GM21423 (cell line): ENCODE results near the gene RAD23A.
"Not testable (repeated sequence)": the region's sequence is repeated elsewhere in the genome, so short reads cannot be mapped to it uniquely, and the experiment has no call there.

Experiments
- ATAC-seq: cut with Tn5 transposase; IDR thresholded peaks from one replicate; pipeline ENCODE4 v1.9.1; 2021; ENCODE audit warnings: mild to moderate bottlenecking, moderate library complexity; ENCODE audit not compliant: unreplicated experiment

Gene RAD23A

GRCh38 chr19:12937927-12938778 lies 7.5 kb upstream of the RAD23A start, which contains the start of gene CALR:
CALR (plus strand) TSS chr19:12938609; CDS start chr19:12938680, 71 bp downstream.
- peak; percentile 86 for ATAC-seq

- ATAC-seq: peak; percentile 1
Measured at GRCh38 chr19:12938779-12939601, 6.7 kb upstream of the RAD23A start.

GRCh38 chr19:12939975-12940423 lies 5.7 kb upstream of the RAD23A start:
- no peak for ATAC-seq

GRCh38 chr19:12940897-12941296 lies 4.8 kb upstream of the RAD23A start:
- no peak for ATAC-seq

GRCh38 chr19:12943437-12944044 lies 2.1 kb upstream of the RAD23A start:
- ATAC-seq: no peak

- no peak for ATAC-seq
Measured at GRCh38 chr19:12944104-12944674, 1.5 kb upstream of the RAD23A start.

GRCh38 chr19:12946092-12946721 lies 545 bp downstream of the RAD23A start:
- ATAC-seq: peak; percentile 39

- no peak for ATAC-seq
Measured at GRCh38 chr19:12946731-12947496, 1.3 kb downstream of the RAD23A start.

GRCh38 chr19:12947702-12948611 lies 2.3 kb downstream of the RAD23A start:
- no peak for ATAC-seq

GRCh38 chr19:12948612-12949362 lies 3.1 kb downstream of the RAD23A start:
- ATAC-seq: no peak

- ATAC-seq: no peak
Measured at GRCh38 chr19:12949363-12950283, 4.0 kb downstream of the RAD23A start.

- not testable (repeated sequence) for ATAC-seq
Measured at GRCh38 chr19:12952050-12952449, 6.4 kb downstream of the RAD23A start.

GRCh38 chr19:12952488-12953137 lies 7.0 kb downstream of the RAD23A start:
- ATAC-seq: no peak

GRCh38 chr19:12953138-12953798 lies 7.6 kb downstream of the RAD23A start:
- ATAC-seq: no peak

GRCh38 chr19:12953799-12954611 lies 8.3 kb downstream of the RAD23A start:
- ATAC-seq: no peak
